DMS79 treated with DMSO at 0.1 percent for 48 hours (cell line): ENCODE measurements around the gene FAAP100.
A peak's percentile ranks its signal among the peaks of the same experiment; 100 is the strongest.
"Not testable (repeated sequence)": the region's sequence is repeated elsewhere in the genome, so short reads cannot be mapped to it uniquely, and the experiment has no call there.

Source experiments
- DNase-seq: peaks from one replicate; lab custom pipeline; 2025; lab: John Stamatoyannopoulos, UW

The FAAP100 gene

GRCh38 chr17:81538651-81539570 is 13.2 kb downstream of the FAAP100 start:
- no peak for DNase-seq

GRCh38 chr17:81537856-81538555 is 14.1 kb downstream of the FAAP100 start:
- DNase-seq: peak; percentile 60

- DNase-seq: peak; percentile 54
Observed at GRCh38 chr17:81537343-81537855, 14.8 kb downstream of the FAAP100 start.

GRCh38 chr17:81536299-81537290 is 15.6 kb downstream of the FAAP100 start:
- no peak for DNase-seq

- DNase-seq: no peak
Observed at GRCh38 chr17:81535480-81536298, 16.5 kb downstream of the FAAP100 start.

- no peak for DNase-seq
Observed at GRCh38 chr17:81535007-81535328, 17.2 kb downstream of the FAAP100 start.

GRCh38 chr17:81534157-81535006 is 17.8 kb downstream of the FAAP100 start:
- no peak for DNase-seq

- no peak for DNase-seq
Observed at GRCh38 chr17:81533339-81534141, 18.6 kb downstream of the FAAP100 start.

- no peak for DNase-seq
Observed at GRCh38 chr17:81532490-81533287, 19.5 kb downstream of the FAAP100 start.

- not testable (repeated sequence) for DNase-seq
Observed at GRCh38 chr17:81531998-81532404, 20.2 kb downstream of the FAAP100 start.

- DNase-seq: not testable (repeated sequence)
Observed at GRCh38 chr17:81531013-81531412, 21.1 kb downstream of the FAAP100 start.

- DNase-seq: no peak
Observed at GRCh38 chr17:81529437-81529803, 22.7 kb downstream of the FAAP100 start.

- DNase-seq: no peak
Observed at GRCh38 chr17:81528651-81529436, 23.3 kb downstream of the FAAP100 start.

GRCh38 chr17:81528384-81528650 is 23.8 kb downstream of the FAAP100 start:
- DNase-seq: no peak

GRCh38 chr17:81527591-81528383 is 24.4 kb downstream of the FAAP100 start, which contains the start of gene FSCN2:
Gene FSCN2 (plus strand): TSS chr17:81528377. CDS start chr17:81528532, 155 bp downstream.
- DNase-seq: no peak

GRCh38 chr17:81526662-81527571 is 25.2 kb downstream of the FAAP100 start:
- no peak for DNase-seq
